CD4-positive, alpha-beta T cell (primary cell): Measurements from ENCODE around the gene DTD2. TPM values are rescaled to one million over a fixed set of nuclear protein-coding genes. Genes with fewer than 3 reads are reported as not detected.

Experiments used
- ATAC-seq: fragments of 200-7000 bp; cut with Tn5 transposase; one replicate; pipeline ENCODE4 v1.10.0; 2022; ENCODE audit warnings: mild to moderate bottlenecking; ENCODE audit not compliant: poor library complexity
- CTCF ChIA-PET: fragments of 350-600 bp; sonication (Branson Sonifier 250); formaldehyde crosslinking; loops from one replicate; lab custom pipeline; 2021; ENCODE audit warnings: antibody characterized with exemption, inconsistent platforms; lab: Charles Lee
- POLR2A ChIA-PET: fragments of 350-600 bp; sonication (Branson Sonifier 250); formaldehyde crosslinking; loops from one replicate; lab custom pipeline; 2021; ENCODE audit warnings: antibody characterized with exemption, inconsistent platforms; lab: Charles Lee
- DNase-seq, 14 experiments: peaks; one replicate each; pipeline ENCODE4 v3.0.0-alpha.2; 2013 to 2020; ENCODE audit warnings: mixed read lengths in 2 of 14
- H3K27ac ChIP-seq, 2 donors: one replicate each; pipeline versions ENCODE4 v1.5.1 to v1.7.0; 2013; ENCODE audit warnings: low read length in 2 of 2, low read depth in 1 of 2, mild to moderate bottlenecking in 1 of 2
- H3K27me3 ChIP-seq, 2 experiments: 1 replicate in 1 of 2; 2 replicates in 1 of 2; pipeline versions ENCODE4 v1.6.1 to v1.7.0; 2013; ENCODE audit warnings: low read length in 2 of 2, control low read depth in 1 of 2, mild to moderate bottlenecking in 1 of 2, moderate library complexity in 1 of 2; ENCODE audit not compliant: insufficient read depth in 2 of 2, control insufficient read depth in 1 of 2
- H3K36me3 ChIP-seq: one replicate; pipeline ENCODE4 v1.6.1; 2013; ENCODE audit warnings: low read length, control low read depth; ENCODE audit not compliant: insufficient read depth
- H3K4me1 ChIP-seq: one replicate; pipeline ENCODE4 v1.6.1; 2013; ENCODE audit warnings: low read length, control low read depth; ENCODE audit not compliant: insufficient read depth
- H3K4me3 ChIP-seq: one replicate; pipeline ENCODE4 v1.5.1; 2013; ENCODE audit warnings: mild to moderate bottlenecking, low read length, moderate library complexity
- H3K9me3 ChIP-seq, 2 experiments: 1 replicate in 1 of 2; 2 replicates in 1 of 2; pipeline versions ENCODE4 v1.6.1 to v1.7.0; 2013; ENCODE audit warnings: low read length in 2 of 2, mild to moderate bottlenecking in 2 of 2, control low read depth in 1 of 2, moderate library complexity in 1 of 2; ENCODE audit not compliant: control insufficient read depth in 1 of 2, insufficient read depth in 1 of 2
- H3K27ac Mint-ChIP-seq: one replicate; pipeline ENCODE4 v1.8.0; 2020; ENCODE audit warnings: mixed read lengths
- H3K27me3 Mint-ChIP-seq: one replicate; pipeline ENCODE4 v1.8.0; 2021; ENCODE audit warnings: mixed read lengths
- H3K36me3 Mint-ChIP-seq: one replicate; pipeline ENCODE4 v1.8.0; 2021; ENCODE audit warnings: low read depth, mixed read lengths
- H3K4me1 Mint-ChIP-seq: one replicate; pipeline ENCODE4 v1.8.0; 2021; ENCODE audit warnings: low read depth, mixed read lengths
- H3K4me3 Mint-ChIP-seq: one replicate; pipeline ENCODE4 v1.8.0; 2020; ENCODE audit warnings: mild to moderate bottlenecking, mixed read lengths
- H3K9me3 Mint-ChIP-seq: one replicate; pipeline ENCODE4 v1.8.0; 2020; ENCODE audit warnings: mixed read lengths
- intact Hi-C, 2 experiments: fragments of 100-400 bp; cut with DNase I in 1 of 2; cut with micrococcal nuclease in 1 of 2; formaldehyde crosslinking; loops; one replicate each; pipeline versions ENCODE4 v1.15.1 to v1.9.0; 2023 to 2025; cut with DNase I, micrococcal nuclease
- total RNA-seq, 174 experiments: library from RNA in 2 of 174; stranded (reverse) in 2 of 174; gene quantifications; one replicate each; pipeline ENCODE4 v1.2.3 and lab custom pipeline; 2021 to 2026
- TF ChIP-seq, protein P1 (sequence below): fragments of 200-600 bp; IDR thresholded peaks from one replicate; pipeline ENCODE4 v1.8.0; 2022; ENCODE audit warnings: antibody characterized with exemption, mild to moderate bottlenecking

The DTD2 gene
- total RNA-seq, 2 experiments from 2014 or later = 4.6 to 5.7 TPM

DNA sequence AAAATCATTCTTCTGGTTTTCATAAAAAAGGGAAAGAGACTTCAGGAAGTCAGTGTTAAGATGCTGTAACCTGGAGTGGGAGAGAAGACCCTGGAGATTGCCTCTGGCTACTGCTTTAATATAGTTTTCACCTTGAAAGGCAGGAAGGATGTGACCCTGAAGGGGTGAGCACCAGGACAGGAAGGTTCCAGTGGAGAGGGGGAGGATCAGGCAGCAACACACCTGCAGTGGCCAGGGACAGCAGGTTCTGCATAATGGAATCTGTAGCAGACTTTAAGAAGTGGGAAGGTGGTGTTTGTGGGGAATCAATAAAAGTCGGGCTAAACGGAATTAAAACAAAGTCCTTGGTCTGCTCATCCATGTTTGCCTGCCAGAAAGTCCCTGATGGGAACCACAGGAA, 30.6 kb downstream of the DTD2 start:
- TF ChIP-seq, protein P1, sequence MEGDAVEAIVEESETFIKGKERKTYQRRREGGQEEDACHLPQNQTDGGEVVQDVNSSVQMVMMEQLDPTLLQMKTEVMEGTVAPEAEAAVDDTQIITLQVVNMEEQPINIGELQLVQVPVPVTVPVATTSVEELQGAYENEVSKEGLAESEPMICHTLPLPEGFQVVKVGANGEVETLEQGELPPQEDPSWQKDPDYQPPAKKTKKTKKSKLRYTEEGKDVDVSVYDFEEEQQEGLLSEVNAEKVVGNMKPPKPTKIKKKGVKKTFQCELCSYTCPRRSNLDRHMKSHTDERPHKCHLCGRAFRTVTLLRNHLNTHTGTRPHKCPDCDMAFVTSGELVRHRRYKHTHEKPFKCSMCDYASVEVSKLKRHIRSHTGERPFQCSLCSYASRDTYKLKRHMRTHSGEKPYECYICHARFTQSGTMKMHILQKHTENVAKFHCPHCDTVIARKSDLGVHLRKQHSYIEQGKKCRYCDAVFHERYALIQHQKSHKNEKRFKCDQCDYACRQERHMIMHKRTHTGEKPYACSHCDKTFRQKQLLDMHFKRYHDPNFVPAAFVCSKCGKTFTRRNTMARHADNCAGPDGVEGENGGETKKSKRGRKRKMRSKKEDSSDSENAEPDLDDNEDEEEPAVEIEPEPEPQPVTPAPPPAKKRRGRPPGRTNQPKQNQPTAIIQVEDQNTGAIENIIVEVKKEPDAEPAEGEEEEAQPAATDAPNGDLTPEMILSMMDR = no peak
- no peaks in the 10 kb centered on the region for H3K36me3 ChIP-seq
- H3K27me3 ChIP-seq = no peaks in the 10 kb centered on the region
- H3K9me3 Mint-ChIP-seq = no peaks in the 10 kb centered on the region
- no peak overlapping the region for H3K27ac ChIP-seq
- H3K4me3 Mint-ChIP-seq = no peak overlapping the region
- no peaks in the 10 kb centered on the region for H3K9me3 ChIP-seq
- DNase-seq (no peak), ATAC-seq (no peak)
- no peaks in the 10 kb centered on the region for H3K4me1 ChIP-seq
- no peaks in the 10 kb centered on the region for H3K4me1 Mint-ChIP-seq
- POLR2A ChIA-PET = no interaction called here
- no peaks in the 10 kb centered on the region for H3K27me3 Mint-ChIP-seq
- CTCF ChIA-PET = no interaction called here
- intact Hi-C loops = loop anchor here in 1 of 2 experiments (10.0 kb wide), 1 partner anchor 778 kb away; the partner anchor contains the start of genes RNU6-7 and RNU6-8
- H3K4me3 ChIP-seq = no peak overlapping the region
- H3K27ac Mint-ChIP-seq = no peak overlapping the region
- H3K36me3 Mint-ChIP-seq = no peaks in the 10 kb centered on the region

DNA sequence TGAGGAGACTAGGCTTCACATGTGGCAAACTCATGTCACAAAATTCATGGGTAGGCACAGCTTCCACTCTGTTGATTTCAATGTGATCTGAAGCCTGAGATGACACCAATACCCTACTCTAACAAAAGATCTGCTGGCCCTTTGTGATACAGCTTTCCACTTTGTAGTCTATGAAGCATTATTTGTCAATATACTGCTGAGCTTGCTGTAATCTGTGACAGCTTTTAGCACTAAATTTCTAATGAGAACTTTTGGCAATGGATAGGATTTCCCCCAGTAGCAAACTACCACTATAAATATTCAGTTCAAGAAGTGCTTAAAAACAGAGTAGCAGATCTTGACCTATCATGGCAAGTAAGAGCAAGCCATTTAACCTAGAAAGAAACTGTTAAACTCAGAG, 31.4 kb downstream of the DTD2 start:
- no peak overlapping the region for H3K27ac ChIP-seq
- no peaks in the 10 kb centered on the region for H3K9me3 ChIP-seq
- peaks cover under 1% of the 10 kb centered on the region for H3K4me1 ChIP-seq
- no peaks in the 10 kb centered on the region for H3K27me3 ChIP-seq
- intact Hi-C loops = loop anchor here in 1 of 2 experiments (10.0 kb wide), 1 partner anchor 779 kb away; the partner anchor contains the start of genes RNU6-7 and RNU6-8
- ATAC-seq = no peak
- DNase-seq = no peak
- H3K4me3 Mint-ChIP-seq = no peak overlapping the region
- ChIA-PET POLR2A (no interaction called here), CTCF (no interaction called here)
- no peak overlapping the region for H3K27ac Mint-ChIP-seq
- TF ChIP-seq, protein P1 = no peak
- no peaks in the 10 kb centered on the region for H3K27me3 Mint-ChIP-seq
- peaks cover 6% of the 10 kb centered on the region for H3K4me1 Mint-ChIP-seq
- no peak overlapping the region for H3K4me3 ChIP-seq
- no peaks in the 10 kb centered on the region for H3K36me3 ChIP-seq
- H3K36me3 Mint-ChIP-seq = peaks cover under 1% of the 10 kb centered on the region
- no peaks in the 10 kb centered on the region for H3K9me3 Mint-ChIP-seq

DNA sequence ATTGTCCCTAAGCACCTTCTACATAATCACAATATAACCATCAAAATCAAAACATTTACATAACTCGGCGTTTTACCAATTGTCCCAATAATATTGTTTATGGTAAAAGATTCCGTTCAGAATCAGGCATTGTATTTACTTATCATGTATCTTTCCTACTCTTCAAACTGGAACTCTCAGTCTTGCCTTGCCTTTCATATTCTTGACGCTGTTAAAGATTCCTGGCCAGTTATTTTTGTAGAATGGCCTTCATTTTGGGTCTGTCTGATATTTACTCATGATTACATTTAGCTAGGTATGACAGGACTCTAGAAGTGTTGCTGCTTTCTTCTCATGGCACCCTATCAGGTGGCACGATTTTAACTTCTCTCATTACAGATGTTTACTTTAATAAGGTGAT, 36.1 kb downstream of the DTD2 start:
- TF ChIP-seq, protein P1 = no peak
- Histone ChIP-seq H3K4me1 (peaks cover 4% of the 10 kb centered on the region), H3K9me3 (no peaks in the 10 kb centered on the region), H3K27me3 (no peaks in the 10 kb centered on the region), H3K36me3 (no peaks in the 10 kb centered on the region), H3K27ac (no peak overlapping the region), H3K4me3 (peak overlapping the region; percentile 99)
- peak overlapping the region; percentile 89 for H3K27ac Mint-ChIP-seq
- intact Hi-C loops = loop anchor here (2.0 to 10.0 kb wide), 4 partner anchors 36 to 784 kb away; partner anchors contain the start of genes DTD2 (in 2 of the 2), HECTD1 (in 2 of the 2), NUBPL (in 1 of the 2) and RNU6-7 (in 1 of the 2)
- CTCF ChIA-PET = interaction anchor here (1.0 to 3.4 kb wide), 4 partner anchors 10 to 214 kb away, joined by 4 to 15 read pairs (median 5); partner anchors contain the start of gene HECTD1
- peak overlapping the region; percentile 99 for H3K4me3 Mint-ChIP-seq
- DNase-seq = no peak
- H3K4me1 Mint-ChIP-seq = peaks cover 33% of the 10 kb centered on the region
- H3K27me3 Mint-ChIP-seq = no peaks in the 10 kb centered on the region
- POLR2A ChIA-PET = interaction anchor here (0.9 to 3.6 kb wide), 7 partner anchors 22 to 395 kb away, joined by 3 to 54 read pairs (median 9); partner anchors contain the start of genes AP4S1, DTD2, HECTD1 and NUBPL
- ATAC-seq = no peak
- peaks cover 9% of the 10 kb centered on the region for H3K36me3 Mint-ChIP-seq
- H3K9me3 Mint-ChIP-seq = no peaks in the 10 kb centered on the region
